ENCODE results near the gene HACE1.
"Not testable (repeated sequence)": the region's sequence is repeated elsewhere in the genome, so short reads cannot be mapped to it uniquely, and the experiment has no call there.

The HACE1 gene

DNA sequence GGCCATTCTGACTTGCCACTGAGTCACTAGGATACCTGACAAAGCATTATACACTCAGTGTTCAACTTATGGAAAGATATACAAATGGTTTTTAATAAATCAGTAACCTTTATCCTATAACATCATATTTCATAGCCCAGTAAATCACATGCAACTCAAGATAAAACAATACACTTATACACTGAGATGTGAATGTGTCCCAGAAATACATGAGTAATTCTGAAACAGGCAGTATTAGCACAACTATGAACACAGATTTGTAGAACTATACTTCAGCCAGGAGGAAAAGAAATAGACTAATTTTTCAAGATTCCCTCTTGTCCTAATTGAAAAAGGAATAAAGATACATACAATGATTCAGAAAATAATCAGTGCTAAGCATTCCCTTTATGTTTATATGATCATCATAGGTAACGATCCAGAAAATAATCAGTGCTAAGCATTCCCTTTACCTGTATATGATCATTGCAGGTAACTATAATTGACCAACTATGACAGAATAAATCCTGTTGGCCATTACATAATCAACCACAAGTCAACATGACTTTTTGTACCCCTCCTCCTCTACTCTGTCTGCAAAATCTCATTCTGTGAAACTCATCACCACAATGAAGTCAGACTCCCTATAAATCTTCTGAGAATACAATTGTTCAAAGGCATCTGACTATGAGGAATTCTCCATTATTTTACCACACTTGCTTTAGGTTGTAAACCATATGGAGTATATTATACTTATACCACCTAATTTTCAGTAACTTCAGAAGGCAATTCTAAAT is 30.3 kb downstream of the HACE1 start:
- no peak for DNase-seq

- DNase-seq: no peak
Observed at GRCh38 chr6:104828478-104828877, 31.2 kb downstream of the HACE1 start.

DNA sequence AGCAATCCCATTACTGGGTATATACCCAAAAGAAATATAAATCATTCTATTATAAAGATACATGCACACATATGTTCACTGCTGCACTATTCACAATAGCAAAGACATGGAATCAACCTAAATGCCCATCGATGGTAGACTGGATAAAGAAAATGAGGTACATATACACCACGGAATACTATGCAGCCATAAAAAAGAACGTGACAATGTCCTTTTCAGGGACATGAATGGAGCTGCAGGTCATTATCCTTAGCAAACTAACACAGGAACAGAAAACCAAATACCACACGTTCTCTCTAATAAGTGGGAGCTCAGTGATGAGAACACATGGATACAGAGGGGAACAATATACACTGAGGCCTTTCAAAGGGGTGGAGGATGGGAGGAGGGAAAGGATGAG is 38.9 kb downstream of the HACE1 start:
- DNase-seq: not testable (repeated sequence)

DNA sequence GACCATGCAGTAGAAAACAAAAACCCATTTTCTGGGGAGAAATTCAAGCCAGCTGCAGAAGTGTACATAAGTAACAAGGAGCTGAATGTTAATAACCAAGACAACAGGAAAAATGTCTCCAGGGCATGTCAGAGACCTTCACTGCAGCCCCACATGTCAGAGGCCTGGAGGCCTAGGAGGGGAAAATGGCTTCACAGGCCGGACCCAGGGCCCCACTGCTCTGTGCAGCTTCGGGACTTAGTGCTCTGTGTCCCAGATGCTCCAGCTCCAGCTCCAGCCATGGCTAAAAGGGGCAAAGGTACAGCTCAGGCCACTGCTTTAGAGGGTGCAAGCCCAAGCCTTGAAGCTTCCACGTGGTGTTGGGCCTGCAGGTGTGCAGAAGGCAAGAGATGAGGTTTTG is 43.6 kb downstream of the HACE1 start:
- DNase-seq: no peak

GRCh38 chr6:104814743-104815142 is 45.0 kb downstream of the HACE1 start:
- no peak for DNase-seq

- no peak for DNase-seq
Observed at GRCh38 chr6:104813552-104813951, 46.2 kb downstream of the HACE1 start.

DNA sequence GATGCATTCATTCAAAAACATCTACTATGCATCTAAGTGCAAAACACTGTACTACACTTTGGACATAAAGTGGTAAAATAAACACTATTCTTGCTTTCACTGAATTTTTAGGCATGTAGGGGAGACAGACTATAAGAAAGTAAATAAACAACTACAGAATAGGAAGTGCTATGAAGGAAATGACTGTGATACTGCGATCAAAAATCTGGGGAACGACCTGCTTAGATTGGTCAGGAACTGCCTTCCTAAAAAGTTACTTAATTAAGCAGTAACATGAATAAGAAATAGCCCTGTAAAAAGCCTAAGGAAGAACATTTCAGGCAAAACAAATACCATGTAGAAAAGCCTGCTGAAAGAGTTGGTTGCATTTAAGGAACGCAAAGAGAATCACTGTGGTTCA is 50.6 kb downstream of the HACE1 start:
- no peak for DNase-seq

DNA sequence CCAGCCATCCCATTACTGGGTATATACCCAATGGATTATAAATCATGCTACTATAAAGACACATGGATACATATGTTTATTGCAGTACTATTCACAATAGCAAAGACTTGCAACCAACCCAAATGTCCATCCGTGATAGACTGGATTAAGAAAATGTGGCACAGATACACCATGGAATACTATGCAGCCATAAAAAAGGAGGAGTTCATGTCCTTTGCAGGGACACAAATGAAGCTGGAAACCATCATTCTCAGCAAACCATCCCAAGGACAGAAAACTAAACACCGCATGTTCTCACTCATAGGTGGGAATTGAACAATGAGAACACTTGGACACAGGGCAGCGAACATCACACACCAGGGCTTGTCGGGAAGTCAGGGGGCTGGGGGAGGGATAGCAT is 54.4 kb downstream of the HACE1 start:
- not testable (repeated sequence) for DNase-seq

DNA sequence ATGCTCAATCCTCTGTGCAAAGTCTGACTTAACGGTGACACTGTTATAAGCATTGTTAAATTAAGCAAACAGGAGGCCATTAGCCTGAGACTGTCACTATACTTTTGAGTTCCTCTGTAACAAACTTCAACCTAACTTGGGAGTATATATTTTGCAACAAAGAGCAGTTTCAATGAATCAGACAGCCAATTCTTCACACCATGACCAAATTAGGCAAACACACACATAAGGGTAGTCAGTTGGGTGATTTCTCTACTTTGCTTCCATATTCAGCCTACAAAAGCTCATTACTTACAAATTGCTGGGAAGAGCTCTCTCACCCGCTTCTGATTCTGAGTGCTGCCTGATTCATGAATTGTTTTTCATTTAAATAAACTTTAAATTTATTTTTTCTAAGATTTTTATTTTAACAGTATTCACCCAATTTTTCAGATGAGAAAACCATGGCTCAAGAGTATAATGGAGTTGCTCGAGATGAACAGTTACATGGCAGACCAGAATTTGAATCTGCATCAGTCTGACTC is 60.5 kb downstream of the HACE1 start:
- no peak for DNase-seq

GRCh38 chr6:104796031-104796785 is 63.5 kb downstream of the HACE1 start:
- DNase-seq: no peak

GRCh38 chr6:104795363-104795762 is 64.4 kb downstream of the HACE1 start:
- DNase-seq: no peak

DNA sequence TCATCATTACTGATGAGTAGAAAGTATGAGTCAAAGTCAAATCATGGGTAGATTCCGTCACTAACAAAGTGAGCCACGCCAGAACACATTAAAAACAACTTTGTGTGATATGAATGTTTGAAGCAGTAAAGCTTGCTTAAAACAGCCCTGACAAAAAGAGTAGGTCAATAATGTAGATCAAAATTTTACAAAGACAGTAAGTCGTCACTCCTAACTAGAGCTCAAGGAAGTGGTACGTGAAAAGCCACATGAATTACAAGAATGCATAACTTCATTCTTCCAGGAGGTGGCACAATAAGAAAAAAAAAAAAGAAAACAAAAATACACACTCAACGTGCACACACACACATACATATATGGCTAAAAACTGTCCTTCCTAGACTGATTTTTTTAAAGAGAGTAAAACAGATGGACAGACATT is 69.9 kb downstream of the HACE1 start:
- DNase-seq: peak; percentile 11 to 38

GRCh38 chr6:104788400-104788799 is 71.3 kb downstream of the HACE1 start:
- no peak for DNase-seq

DNA sequence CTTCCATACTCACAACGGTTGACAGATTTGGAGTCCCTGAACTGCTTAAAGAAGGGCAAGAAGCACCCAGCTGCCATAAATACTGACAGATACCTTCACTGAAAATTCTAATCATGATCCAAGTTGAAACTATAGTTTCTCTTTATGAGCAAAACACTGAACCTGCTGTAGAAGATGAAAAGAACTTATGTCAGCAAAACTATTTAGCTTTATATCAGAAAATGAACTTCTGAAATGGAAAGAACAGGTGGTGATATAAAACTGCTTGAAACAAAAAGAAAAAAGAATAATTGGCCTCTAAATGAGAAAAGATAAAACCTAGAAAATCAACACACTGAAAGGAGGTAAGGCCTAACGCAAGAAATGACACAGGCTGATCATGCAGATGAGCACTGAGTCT is 72.4 kb downstream of the HACE1 start:
- no peak for DNase-seq

GRCh38 chr6:104784884-104785283 is 74.8 kb downstream of the HACE1 start:
- no peak for DNase-seq

DNA sequence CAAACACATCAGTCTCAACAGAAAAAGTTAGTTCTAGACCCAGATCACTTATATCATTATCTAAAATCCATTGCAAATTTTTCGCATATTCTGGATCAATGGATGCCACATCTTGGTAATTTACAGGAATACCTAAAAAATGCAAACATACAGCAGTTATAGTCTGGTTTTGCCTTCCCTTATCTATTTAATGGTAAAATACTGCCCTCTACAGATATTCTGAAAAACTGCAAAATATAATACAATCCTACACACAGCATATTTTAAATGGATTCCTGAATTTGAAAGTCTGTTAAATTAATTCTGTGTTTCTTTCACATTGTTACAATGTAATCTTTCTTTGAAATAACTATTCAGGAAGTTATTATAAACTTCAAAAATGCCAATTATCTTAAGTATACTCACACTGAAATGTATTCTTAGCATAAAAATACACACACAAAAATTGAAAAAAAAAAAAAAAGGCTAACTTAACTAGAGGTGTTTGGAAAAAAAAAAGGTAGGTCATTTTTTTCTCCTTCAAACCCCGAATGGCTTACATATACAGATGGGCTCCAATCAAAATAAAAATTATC is 88.4 kb downstream of the HACE1 start:
- DNase-seq: peak in 1 of 2 donors; percentile 54

DNA sequence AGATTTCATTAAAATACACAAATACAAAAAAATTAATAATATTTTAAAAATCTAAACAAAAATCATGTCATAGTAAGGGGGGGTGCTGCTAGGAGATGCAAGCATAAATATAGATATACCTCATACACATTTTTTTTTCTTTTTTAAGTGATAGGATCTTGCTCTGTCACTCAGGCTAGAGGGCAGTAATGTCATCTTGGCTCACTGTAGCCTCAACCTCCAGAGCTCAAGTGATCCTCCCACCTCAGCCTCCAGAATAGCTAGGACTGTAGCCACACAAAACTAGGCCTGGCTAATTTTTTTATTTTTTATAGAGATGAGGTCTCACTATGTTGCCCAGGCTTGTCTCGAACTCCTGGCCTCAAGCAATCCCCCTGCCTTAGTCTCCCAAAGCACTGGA is 90.8 kb downstream of the HACE1 start:
- no peak for DNase-seq

DNA sequence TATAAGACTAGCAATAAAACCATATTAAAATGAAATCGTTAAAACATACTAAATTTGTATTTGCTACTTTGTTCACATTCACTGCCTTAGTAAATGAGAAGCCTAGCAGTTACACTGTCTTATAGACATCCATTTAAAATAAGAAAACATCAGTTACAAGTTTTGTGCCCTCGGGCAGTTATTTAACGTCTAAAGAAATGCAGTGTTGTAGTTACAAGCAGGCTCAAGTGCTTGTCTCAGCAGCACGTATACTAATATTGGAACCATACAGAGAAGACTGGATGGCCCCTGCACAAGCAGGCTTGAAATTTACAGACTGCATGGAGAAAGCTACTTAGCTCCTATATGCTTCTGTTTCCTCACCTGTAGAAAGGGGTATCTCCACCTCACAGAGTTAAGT is 93.1 kb downstream of the HACE1 start:
- no peak for DNase-seq

- DNase-seq: no peak
Observed at GRCh38 chr6:104754788-104755409, 104.8 kb downstream of the HACE1 start.

GRCh38 chr6:104753251-104753650 is 106.5 kb downstream of the HACE1 start:
- no peak for DNase-seq

GRCh38 chr6:104750449-104750848 is 109.3 kb downstream of the HACE1 start:
- no peak for DNase-seq

- DNase-seq: not testable (repeated sequence)
Observed at GRCh38 chr6:104739124-104739523, 120.6 kb downstream of the HACE1 start.

DNA sequence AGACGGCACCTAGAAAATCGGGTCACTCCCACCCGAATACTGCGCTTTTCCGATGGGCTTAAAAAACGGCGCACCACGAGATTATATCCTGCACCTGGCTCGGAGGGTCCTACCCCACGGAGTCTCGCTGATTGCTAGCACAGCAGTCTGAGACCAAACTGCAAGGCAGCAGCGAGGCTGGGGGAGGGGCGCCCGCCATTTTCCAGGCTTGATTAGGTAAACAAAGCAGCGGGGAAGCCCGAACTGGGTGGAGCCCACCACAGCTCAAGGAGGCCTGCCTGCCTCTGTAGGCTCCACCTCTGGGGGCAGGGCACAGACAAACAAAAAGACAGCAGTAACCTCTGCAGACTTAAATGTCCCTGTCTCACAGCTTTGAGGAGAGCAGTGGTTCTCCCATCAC is 122.2 kb downstream of the HACE1 start:
- DNase-seq: not testable (repeated sequence)
